AG04450 (cell line): ENCODE data around the gene COA6. TPM values are rescaled to one million over a fixed set of nuclear protein-coding genes. Genes with fewer than 3 reads are reported as not detected.
A peak's percentile ranks its signal among the peaks of the same experiment; 100 is the strongest.
"Not testable (repeated sequence)": the region's sequence is repeated elsewhere in the genome, so short reads cannot be mapped to it uniquely, and the experiment has no call there.

Experiments used
- CTCF ChIA-PET: fragments of 300-600, 350-600 bp; formaldehyde crosslinking; extraction: SDS; loops from one replicate; lab custom pipeline; 2022; ENCODE audit warnings: antibody characterized with exemption, inconsistent platforms; lab: Charles Lee
- POLR2A ChIA-PET: fragments of 350-600 bp; formaldehyde crosslinking; extraction: SDS; loops from one replicate; lab custom pipeline; 2021; ENCODE audit warnings: antibody characterized with exemption, inconsistent platforms; lab: Yijun Ruan, JAX
- DNase-seq: peaks from one replicate; pipeline ENCODE4 v3.0.0-alpha.2; 2011; ENCODE audit warnings: low read depth, low spot score
- H3K27ac ChIP-seq: one replicate; pipeline ENCODE4 v1.5.1; 2012; ENCODE audit warnings: low read depth, low read length, control low read depth
- H3K27me3 ChIP-seq: one replicate; pipeline ENCODE4 v1.6.0; 2012; ENCODE audit warnings: low read length; ENCODE audit not compliant: control insufficient read depth, insufficient read depth
- H3K4me3 ChIP-seq: 2 replicates; pipeline ENCODE4 v1.5.1; 2011; ENCODE audit warnings: mild to moderate bottlenecking, low read depth, low read length, control low read depth
- H3K9me3 ChIP-seq: 2 replicates; pipeline ENCODE4 v1.5.1; 2012; ENCODE audit warnings: low read length; ENCODE audit not compliant: control insufficient read depth, insufficient read depth
- CTCF ChIP-seq: IDR thresholded peaks from 2 replicates; pipeline ENCODE4 v1.5.1; 2011; ENCODE audit warnings: low read depth, low read length, control low read depth, inconsistent platforms
- polyA plus RNA-seq: library from polyadenylated mRNA; depleted of rRNA; stranded (reverse); fragments of >200 nt; gene quantifications from 2 replicates; pipeline ENCODE4 v1.2.3, GENCODE V29; 2011

COA6 gene
- polyA plus RNA-seq, 1 experiment: 38.8 TPM

- Histone ChIP-seq H3K9me3 (no peaks in the 10 kb centered on the region), H3K27me3 (no peaks in the 10 kb centered on the region), H3K4me3 (no peak overlapping the region), H3K27ac (no peak overlapping the region)
- no peak for TF ChIP-seq CTCF
- DNase-seq: peak; percentile 10
- POLR2A ChIA-PET: interaction anchor here (0.7 kb wide), 1 partner anchor 601 kb away, joined by 6 read pairs; no protein-coding TSS in a partner anchor
- CTCF ChIA-PET: interaction anchor here (1.8 kb wide), 1 partner anchor 43 kb away, joined by 7 read pairs; no protein-coding TSS in a partner anchor
These were observed 3.5 kb upstream of the COA6 start for GRCh38 chr1:234369784-234370183.

GRCh38 chr1:234371414-234371813 lies 1.8 kb upstream of the COA6 start:
- ChIA-PET POLR2A (no interaction called here), CTCF (interaction anchor here (1.2 to 1.3 kb wide), 2 partner anchors 62 to 257 kb away, joined by 3 to 6 read pairs; no protein-coding TSS in a partner anchor)
- TF ChIP-seq CTCF: no peak
- H3K9me3 ChIP-seq: no peaks in the 10 kb centered on the region
- H3K4me3 ChIP-seq: no peak overlapping the region
- DNase-seq: no peak
- H3K27me3 ChIP-seq: no peaks in the 10 kb centered on the region
- H3K27ac ChIP-seq: no peak overlapping the region

- Histone ChIP-seq H3K27ac (no peak overlapping the region), H3K4me3 (peak overlapping the region; percentile 89), H3K27me3 (no peaks in the 10 kb centered on the region), H3K9me3 (no peaks in the 10 kb centered on the region)
- no peak for TF ChIP-seq CTCF
- DNase-seq: no peak
- ChIA-PET CTCF (interaction anchor here (1.2 to 1.3 kb wide), 2 partner anchors 62 to 258 kb away, joined by 3 to 6 read pairs; no protein-coding TSS in a partner anchor), POLR2A (no interaction called here)
These were observed 1.1 kb upstream of the COA6 start for GRCh38 chr1:234372011-234372757.

GRCh38 chr1:234373959-234374254 lies 651 bp downstream of the COA6 start:
- ChIA-PET CTCF (interaction anchor here (0.6 to 2.2 kb wide), 4 partner anchors 47 to 261 kb away, joined by 3 to 8 read pairs (median 5); no protein-coding TSS in a partner anchor), POLR2A (interaction anchor here (0.6 to 1.2 kb wide), 5 partner anchors 10 to 121 kb away, joined by 3 to 5 read pairs (median 3); no protein-coding TSS in a partner anchor)
- TF ChIP-seq CTCF: no peak

GRCh38 chr1:234375672-234376071 lies 2.4 kb downstream of the COA6 start:
- H3K27ac ChIP-seq: no peak overlapping the region
- no peaks in the 10 kb centered on the region for H3K9me3 ChIP-seq
- no peak overlapping the region for H3K4me3 ChIP-seq
- ChIA-PET CTCF (no interaction called here), POLR2A (no interaction called here)
- no peaks in the 10 kb centered on the region for H3K27me3 ChIP-seq
- no peak for DNase-seq
- no peak for TF ChIP-seq CTCF

More at GRCh38 chr1:234373959-234374254, 651 bp downstream of the COA6 start:
- no peak for DNase-seq
- H3K27ac ChIP-seq: peak overlapping the region; percentile 95
- H3K4me3 ChIP-seq: peak overlapping the region; percentile 89
- no peaks in the 10 kb centered on the region for H3K27me3 ChIP-seq
- H3K9me3 ChIP-seq: no peaks in the 10 kb centered on the region

GRCh38 chr1:234379591-234380109 lies 6.4 kb downstream of the COA6 start:
- H3K27me3 ChIP-seq, POLR2A ChIA-PET, CTCF ChIA-PET: not testable (repeated sequence)

More at GRCh38 chr1:234379591-234380109, 6.4 kb downstream of the COA6 start:
- not testable (repeated sequence) for DNase-seq, H3K9me3 ChIP-seq, H3K27ac ChIP-seq, H3K4me3 ChIP-seq
